Parathyroid adenoma (tissue), 2 donors: ENCODE results near the gene MTG2.

ENCODE experiments used
- H2AFZ ChIP-seq: fragments of 300-600 bp; sonication (generic); one replicate; pipeline ENCODE4 v1.7.0; 2017; ENCODE audit warnings: antibody characterized with exemption, mild to moderate bottlenecking
- H3K27ac ChIP-seq: fragments of 300-600 bp; sonication (generic); one replicate; pipeline ENCODE4 v1.7.0; 2017
- H3K27me3 ChIP-seq: fragments of 300-600 bp; sonication (generic); one replicate; pipeline ENCODE4 v1.7.0; 2017; ENCODE audit warnings: low read length; ENCODE audit not compliant: control insufficient read depth, insufficient read depth
- H3K36me3 ChIP-seq: fragments of 300-600 bp; sonication (generic); one replicate; pipeline ENCODE4 v1.7.0; 2017; ENCODE audit warnings: low read length; ENCODE audit not compliant: control insufficient read depth, insufficient read depth
- H3K4me1 ChIP-seq: fragments of 300-600 bp; sonication (generic); one replicate; pipeline ENCODE4 v1.7.0; 2017; ENCODE audit warnings: control low read depth
- H3K4me2 ChIP-seq: fragments of 300-600 bp; sonication (generic); one replicate; pipeline ENCODE4 v1.7.0; 2017; ENCODE audit warnings: low read length
- H3K4me3 ChIP-seq: fragments of 300-600 bp; sonication (generic); one replicate; pipeline ENCODE4 v1.7.0; 2017; ENCODE audit warnings: low read depth, low read length
- H3K79me2 ChIP-seq: fragments of 300-600 bp; sonication (generic); one replicate; pipeline ENCODE4 v1.7.0; 2017; ENCODE audit warnings: control low read depth
- H3K9ac ChIP-seq: fragments of 300-600 bp; sonication (generic); one replicate; pipeline ENCODE4 v1.7.0; 2017; ENCODE audit warnings: mild to moderate bottlenecking
- H3K9me3 ChIP-seq: fragments of 300-600 bp; sonication (generic); one replicate; pipeline ENCODE4 v1.7.0; 2017; ENCODE audit warnings: low read length; ENCODE audit not compliant: control insufficient read depth
- TF ChIP-seq, protein P1 (sequence below): fragments of 300-600 bp; sonication (generic); IDR thresholded peaks from one replicate; pipeline ENCODE4 v1.7.0; 2017; ENCODE audit warnings: antibody characterized with exemption, mild to moderate bottlenecking
- donor health status: primary hyperparathyroidism.

The MTG2 gene

DNA sequence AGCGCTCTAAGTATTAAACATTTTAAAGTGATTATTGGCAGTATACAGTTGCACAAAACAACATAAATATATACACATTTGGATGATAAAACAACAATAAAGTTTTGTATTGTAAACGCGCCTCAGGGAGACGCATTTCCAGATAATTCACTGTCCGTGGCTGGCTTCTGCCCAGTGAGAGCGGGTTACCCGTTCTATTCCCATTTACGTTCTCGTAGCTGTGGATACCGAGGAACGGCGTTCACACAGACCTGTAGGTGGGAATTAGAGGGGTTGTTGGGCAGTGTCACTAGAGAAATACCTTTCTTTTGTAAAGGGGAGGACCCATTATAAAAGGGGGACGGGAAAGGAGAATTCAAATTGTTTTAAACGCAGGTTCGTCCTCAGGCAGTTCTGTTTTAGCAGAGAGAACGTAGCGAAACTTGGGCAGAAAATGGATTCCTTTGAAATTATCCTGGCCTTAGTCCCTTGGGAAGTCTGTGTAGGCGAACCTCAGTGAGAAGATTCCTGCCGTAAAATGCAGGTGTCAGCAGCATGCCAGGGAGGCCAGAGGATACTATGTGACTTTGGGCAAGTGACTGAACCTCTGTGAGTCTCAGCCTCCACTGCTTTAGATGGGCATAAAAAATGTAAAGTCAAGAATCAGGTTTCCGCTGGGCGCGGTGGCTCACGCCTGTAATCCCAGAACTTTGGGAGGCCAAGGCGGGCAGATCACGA lies 756 bp downstream of the MTG2 start:
- Histone ChIP-seq H3K4me3 (peak overlapping the region; percentile 96), H3K79me2 (peaks cover 27% of the 10 kb centered on the region), H3K9ac (peak overlapping the region; percentile 85), H2AFZ (peak overlapping the region; percentile 86), H3K27ac (peak overlapping the region; percentile 82), H3K9me3 (no peaks in the 10 kb centered on the region), H3K4me1 (peaks cover 4% of the 10 kb centered on the region), H3K4me2 (peak overlapping the region; percentile 100), H3K36me3 (no peaks in the 10 kb centered on the region), H3K27me3 (no peaks in the 10 kb centered on the region)
- TF ChIP-seq, protein P1, sequence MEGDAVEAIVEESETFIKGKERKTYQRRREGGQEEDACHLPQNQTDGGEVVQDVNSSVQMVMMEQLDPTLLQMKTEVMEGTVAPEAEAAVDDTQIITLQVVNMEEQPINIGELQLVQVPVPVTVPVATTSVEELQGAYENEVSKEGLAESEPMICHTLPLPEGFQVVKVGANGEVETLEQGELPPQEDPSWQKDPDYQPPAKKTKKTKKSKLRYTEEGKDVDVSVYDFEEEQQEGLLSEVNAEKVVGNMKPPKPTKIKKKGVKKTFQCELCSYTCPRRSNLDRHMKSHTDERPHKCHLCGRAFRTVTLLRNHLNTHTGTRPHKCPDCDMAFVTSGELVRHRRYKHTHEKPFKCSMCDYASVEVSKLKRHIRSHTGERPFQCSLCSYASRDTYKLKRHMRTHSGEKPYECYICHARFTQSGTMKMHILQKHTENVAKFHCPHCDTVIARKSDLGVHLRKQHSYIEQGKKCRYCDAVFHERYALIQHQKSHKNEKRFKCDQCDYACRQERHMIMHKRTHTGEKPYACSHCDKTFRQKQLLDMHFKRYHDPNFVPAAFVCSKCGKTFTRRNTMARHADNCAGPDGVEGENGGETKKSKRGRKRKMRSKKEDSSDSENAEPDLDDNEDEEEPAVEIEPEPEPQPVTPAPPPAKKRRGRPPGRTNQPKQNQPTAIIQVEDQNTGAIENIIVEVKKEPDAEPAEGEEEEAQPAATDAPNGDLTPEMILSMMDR = no peak

DNA sequence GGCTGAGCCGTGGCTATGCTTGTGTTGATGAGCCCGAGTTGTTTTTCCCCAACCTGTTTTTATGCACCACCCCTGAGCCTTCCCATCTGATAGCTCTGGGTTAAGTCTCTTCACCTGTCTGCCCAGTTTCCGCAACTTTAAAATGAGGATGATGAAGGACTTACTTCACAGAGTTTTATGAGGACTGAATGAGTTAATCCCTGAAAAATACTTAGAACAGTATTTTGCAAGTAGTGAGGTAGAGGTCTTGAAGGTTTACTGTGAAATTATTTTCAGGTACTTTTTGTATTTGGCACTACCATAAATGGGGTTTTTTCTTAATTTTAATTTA lies 3.2 kb downstream of the MTG2 start:
- Histone ChIP-seq H3K4me1 (peaks cover 4% of the 10 kb centered on the region), H3K9me3 (no peaks in the 10 kb centered on the region), H3K27ac (no peak overlapping the region), H3K9ac (no peak overlapping the region), H3K79me2 (peaks cover 43% of the 10 kb centered on the region), H3K4me2 (no peak overlapping the region), H3K27me3 (no peaks in the 10 kb centered on the region), H2AFZ (no peak overlapping the region), H3K36me3 (no peaks in the 10 kb centered on the region), H3K4me3 (no peak overlapping the region)
- TF ChIP-seq, protein P1 = no peak

DNA sequence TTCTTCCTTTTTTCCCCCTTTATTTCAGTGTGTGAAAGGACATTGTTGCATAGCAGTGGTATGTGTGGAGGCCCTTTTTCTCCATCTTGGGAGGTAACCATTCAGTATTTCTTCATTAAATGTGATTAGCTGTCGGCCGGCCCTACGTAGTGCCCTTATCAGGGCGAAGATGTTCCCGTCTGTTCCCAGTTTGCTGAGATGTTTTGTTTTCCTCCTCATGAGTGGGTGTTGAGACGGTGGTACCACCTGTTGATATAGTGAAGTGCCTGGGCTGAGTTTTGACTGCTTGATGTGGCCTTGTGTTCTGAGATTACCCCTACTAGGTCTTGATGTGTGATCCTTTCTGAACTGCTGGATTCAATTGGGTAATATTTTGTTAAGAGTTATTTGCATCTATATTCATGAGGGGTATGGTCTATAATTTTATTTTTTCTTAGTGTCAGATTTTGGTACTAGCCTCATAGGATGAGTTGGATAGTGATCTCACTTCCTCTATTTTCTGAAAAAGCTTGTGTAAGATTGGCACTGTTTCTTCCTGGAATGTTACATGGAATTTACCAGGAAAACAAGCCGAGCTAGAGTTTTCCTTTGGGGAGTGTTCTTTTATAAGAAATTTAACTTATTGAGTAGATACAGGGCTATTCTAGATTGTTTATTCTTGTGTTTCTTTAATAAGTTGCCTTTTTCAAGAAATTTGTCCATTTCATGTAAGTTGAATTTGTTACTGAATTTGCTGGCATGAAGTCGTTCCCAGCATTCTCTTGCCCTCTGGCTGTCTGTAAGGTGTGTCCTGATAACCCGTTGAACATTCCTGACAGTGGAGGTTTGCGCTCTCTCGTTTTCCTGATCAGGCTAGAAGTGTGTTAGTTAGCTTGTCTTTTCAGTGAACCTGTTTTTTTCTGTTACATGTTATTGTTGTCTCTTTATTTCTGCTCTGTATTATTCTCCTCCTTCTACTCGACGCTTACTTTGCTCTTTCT lies 4.3 kb downstream of the MTG2 start:
- Histone ChIP-seq H3K4me2 (no peak overlapping the region), H3K4me3 (no peak overlapping the region), H3K79me2 (peaks cover 43% of the 10 kb centered on the region), H3K27ac (no peak overlapping the region), H3K9ac (no peak overlapping the region), H3K9me3 (no peaks in the 10 kb centered on the region), H3K36me3 (no peaks in the 10 kb centered on the region), H3K27me3 (no peaks in the 10 kb centered on the region), H3K4me1 (peaks cover 4% of the 10 kb centered on the region), H2AFZ (no peak overlapping the region)
- TF ChIP-seq, protein P1 = no peak

DNA sequence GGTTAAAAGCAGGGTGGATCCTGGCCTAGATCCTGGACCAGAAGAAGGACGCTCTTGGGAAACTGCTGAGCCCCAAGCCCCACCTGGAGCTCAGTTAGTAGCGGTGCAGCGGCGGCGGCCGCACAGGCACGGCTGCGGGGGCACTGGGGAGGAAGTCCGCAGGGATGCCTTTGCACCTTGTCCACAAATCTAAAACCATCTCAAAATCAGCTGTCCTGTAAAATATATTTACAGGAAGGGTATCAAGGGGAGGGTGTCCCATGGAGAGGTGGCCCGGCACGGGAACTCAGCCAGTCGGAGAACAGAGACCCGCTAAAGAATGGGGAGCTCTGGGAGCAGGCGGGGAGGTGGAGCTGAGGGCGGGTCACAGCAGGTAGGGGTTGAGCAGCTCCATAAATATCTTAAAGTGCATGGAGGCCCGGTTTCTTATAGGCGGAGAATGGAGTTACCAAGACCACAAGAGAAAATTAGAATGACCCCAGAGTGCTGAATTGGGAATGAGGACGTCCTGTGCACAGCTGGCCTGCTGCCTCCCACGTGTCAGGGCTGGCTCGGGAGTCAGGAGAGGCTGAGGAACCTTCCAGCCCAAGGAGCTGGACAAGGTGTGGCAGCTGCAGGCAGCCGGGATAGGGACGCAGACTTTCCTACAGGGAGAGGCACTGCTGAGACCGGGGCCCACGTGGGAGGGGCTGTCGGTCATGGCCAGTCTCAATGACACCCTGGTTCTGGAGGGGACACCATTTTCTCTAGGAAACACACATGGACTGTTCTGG lies 8.0 kb downstream of the MTG2 start:
- H3K36me3 ChIP-seq = no peaks in the 10 kb centered on the region
- no peaks in the 10 kb centered on the region for H3K4me1 ChIP-seq
- TF ChIP-seq, protein P1 = no peak
- peaks cover 29% of the 10 kb centered on the region for H3K79me2 ChIP-seq
- H2AFZ ChIP-seq = no peak overlapping the region
- H3K9ac ChIP-seq = no peak overlapping the region
- no peak overlapping the region for H3K4me3 ChIP-seq
- no peaks in the 10 kb centered on the region for H3K9me3 ChIP-seq
- H3K27ac ChIP-seq = no peak overlapping the region
- no peak overlapping the region for H3K4me2 ChIP-seq
- H3K27me3 ChIP-seq = no peaks in the 10 kb centered on the region
